IMR-90 (cell line): ENCODE measurements around the gene SDK1. TPM values are rescaled to one million over a fixed set of nuclear protein-coding genes. Genes with fewer than 3 reads are reported as not detected.

Source experiments
- ATAC-seq: fragments of 200-7000 bp; cut with Tn5 transposase; 2 replicates; pipeline ENCODE4 v1.9.1; 2020; ENCODE audit warnings: low read depth, mild to moderate bottlenecking, moderate library complexity
- BruUV-seq: library from RNA; stranded (reverse); fragments of 400-500 nt; replicated peaks from 2 replicates; lab custom pipeline; 2021; lab: Mats Ljungman, UMichigan
- CTCF ChIA-PET: fragments of 300-600 bp; formaldehyde crosslinking; extraction: SDS; loops from one replicate; lab custom pipeline; 2021; ENCODE audit warnings: antibody characterized with exemption; lab: Yijun Ruan, JAX
- POLR2A ChIA-PET: fragments of 300-600 bp; sonication (Branson Sonifier 250); formaldehyde crosslinking; loops from one replicate; lab custom pipeline; 2022; ENCODE audit warnings: antibody characterized with exemption; ENCODE audit not compliant: unreplicated experiment; lab: Charles Lee
- DNase-seq: peaks from one replicate; pipeline ENCODE4 v3.0.0; 2013
- H2AFZ ChIP-seq: replicated peaks from 2 replicates; pipeline ENCODE3; 2013; ENCODE audit warnings: low read length, mild to moderate bottlenecking; ENCODE audit not compliant: poor library complexity
- H2AK5ac ChIP-seq: 2 replicates; pipeline ENCODE4 v1.6.1; 2013; ENCODE audit warnings: low read depth, low read length, inconsistent platforms
- H2AK9ac ChIP-seq: replicated peaks from 2 replicates; pipeline ENCODE3; 2013; ENCODE audit warnings: mild to moderate bottlenecking, low read depth, low read length, moderate library complexity; ENCODE audit not compliant: poor library complexity
- H2BK120ac ChIP-seq: 2 replicates; pipeline ENCODE4 v1.6.1; 2013; ENCODE audit warnings: low read depth, low read length, inconsistent platforms
- H2BK15ac ChIP-seq: 3 replicates; pipeline ENCODE4 v1.6.1; 2013; ENCODE audit warnings: low read depth, low read length, inconsistent platforms
- H2BK20ac ChIP-seq: 2 replicates; pipeline ENCODE4 v1.6.1; 2013; ENCODE audit warnings: low read depth, mild to moderate bottlenecking, inconsistent platforms, low read length, moderate library complexity
- H2BK5ac ChIP-seq: 2 replicates; pipeline ENCODE4 v1.6.1; 2013; ENCODE audit warnings: mild to moderate bottlenecking, low read depth, low read length, inconsistent platforms; ENCODE audit not compliant: poor library complexity, severe bottlenecking
- H3K14ac ChIP-seq: replicated peaks from 2 replicates; pipeline ENCODE4 v1.6.1; 2013; ENCODE audit warnings: low read depth, low read length, inconsistent platforms
- H3K18ac ChIP-seq: 2 replicates; pipeline ENCODE4 v1.6.1; 2013; ENCODE audit warnings: low read depth, low read length, control low read depth
- H3K23ac ChIP-seq: 2 replicates; pipeline ENCODE4 v1.6.1; 2013; ENCODE audit warnings: low read depth, low read length, inconsistent platforms
- H3K27ac ChIP-seq: 2 replicates; pipeline ENCODE4 v1.5.1; 2013; ENCODE audit warnings: mild to moderate bottlenecking, control low read depth, low read length; ENCODE audit not compliant: insufficient read depth
- H3K27me3 ChIP-seq: 2 replicates; pipeline ENCODE4 v1.6.1; 2013; ENCODE audit warnings: low read length; ENCODE audit not compliant: control insufficient read depth, insufficient read depth
- H3K36me3 ChIP-seq: 2 replicates; pipeline ENCODE4 v1.6.1; 2013; ENCODE audit warnings: low read length, mixed read lengths; ENCODE audit not compliant: control insufficient read depth, insufficient read depth
- H3K4ac ChIP-seq: 2 replicates; pipeline ENCODE4 v1.6.1; 2013; ENCODE audit warnings: low read depth, low read length, inconsistent platforms
- H3K4me1 ChIP-seq: 2 replicates; pipeline ENCODE4 v1.6.1; 2013; ENCODE audit warnings: low read length, mixed read lengths; ENCODE audit not compliant: control insufficient read depth, insufficient read depth
- H3K4me2 ChIP-seq: 2 replicates; pipeline ENCODE4 v1.6.1; 2013; ENCODE audit warnings: low read depth, mild to moderate bottlenecking, control low read depth, low read length, moderate library complexity
- H3K4me3 ChIP-seq: 2 replicates; pipeline ENCODE4 v1.5.1; 2013; ENCODE audit warnings: low read depth, mild to moderate bottlenecking, control low read depth, low read length, moderate library complexity; ENCODE audit not compliant: insufficient read depth
- H3K56ac ChIP-seq: 2 replicates; pipeline ENCODE4 v1.6.1; 2013; ENCODE audit warnings: low read length, inconsistent platforms; ENCODE audit not compliant: insufficient read depth; ENCODE audit errors: extremely low read depth
- H3K79me1 ChIP-seq, 2 experiments: 2 replicates each; pipeline ENCODE4 v1.6.1; 2013; ENCODE audit warnings: low read length in 2 of 2, inconsistent platforms in 1 of 2, low read depth in 1 of 2
- H3K9ac ChIP-seq: 2 replicates; pipeline ENCODE4 v1.6.1; 2013; ENCODE audit warnings: low read depth, low read length, control low read depth
- H3K9me1 ChIP-seq: 2 replicates; pipeline ENCODE4 v1.6.1; 2013; ENCODE audit warnings: low read length, inconsistent platforms; ENCODE audit not compliant: insufficient read depth
- H3K9me3 ChIP-seq: 2 replicates; pipeline ENCODE4 v1.6.1; 2013; ENCODE audit warnings: low read length; ENCODE audit not compliant: control insufficient read depth, insufficient read depth
- H4K20me1 ChIP-seq: 2 replicates; pipeline ENCODE4 v1.6.1; 2013; ENCODE audit warnings: low read length, inconsistent platforms; ENCODE audit not compliant: insufficient read depth
- H4K5ac ChIP-seq: 2 replicates; pipeline ENCODE4 v1.6.1; 2013; ENCODE audit warnings: mild to moderate bottlenecking, low read depth, low read length, control low read depth
- H4K8ac ChIP-seq, 2 experiments: 2 replicates each; pipeline ENCODE4 v1.6.1; 2013; ENCODE audit warnings: low read depth in 2 of 2, low read length in 2 of 2, control low read depth in 1 of 2, inconsistent platforms in 1 of 2
- H4K91ac ChIP-seq: 2 replicates; pipeline ENCODE4 v1.6.1; 2013; ENCODE audit warnings: low read depth, low read length, inconsistent platforms; ENCODE audit not compliant: insufficient read depth
- BHLHE40 ChIP-seq: fragments of 150-350 bp; IDR thresholded peaks from 2 replicates; pipeline ENCODE4 v1.6.1; 2016; ENCODE audit warnings: mild to moderate bottlenecking, low read depth, low read length
- CEBPB ChIP-seq: IDR thresholded peaks from 2 replicates; pipeline ENCODE4 v1.6.1; 2012; ENCODE audit warnings: low read depth, low read length, improper control_type of control experiment
- CHD1 ChIP-seq: IDR thresholded peaks from 2 replicates; pipeline ENCODE4 v1.6.1; 2012; ENCODE audit warnings: low read depth, low read length, improper control_type of control experiment
- FOS ChIP-seq: fragments of 150-350 bp; IDR thresholded peaks from 2 replicates; pipeline ENCODE4 v1.6.1; 2016; ENCODE audit warnings: low read depth, low read length
- MAFK ChIP-seq: IDR thresholded peaks from 2 replicates; pipeline ENCODE4 v1.6.1; 2012; ENCODE audit warnings: low read depth, low read length, improper control_type of control experiment
- MAZ ChIP-seq: IDR thresholded peaks from 2 replicates; pipeline ENCODE4 v1.6.1; 2012; ENCODE audit warnings: low read depth, mild to moderate bottlenecking, low read length, improper control_type of control experiment, moderate library complexity, borderline replicate concordance
- MXI1 ChIP-seq: IDR thresholded peaks from 2 replicates; pipeline ENCODE4 v1.6.1; 2012; ENCODE audit warnings: low read depth, mild to moderate bottlenecking, low read length, moderate library complexity, borderline replicate concordance
- NFE2L2 ChIP-seq: fragments of 150-350 bp; IDR thresholded peaks from 2 replicates; pipeline ENCODE4 v1.6.1; 2016; ENCODE audit warnings: low read depth, mild to moderate bottlenecking, low read length
- POLR2A ChIP-seq: IDR thresholded peaks from 2 replicates; pipeline ENCODE4 v1.6.1; 2012; ENCODE audit warnings: mild to moderate bottlenecking, low read depth, low read length
- RAD21 ChIP-seq: IDR thresholded peaks from 2 replicates; pipeline ENCODE4 v1.6.1; 2012; ENCODE audit warnings: low read length, improper control_type of control experiment
- RCOR1 ChIP-seq: IDR thresholded peaks from 2 replicates; pipeline ENCODE4 v1.6.1; 2012; ENCODE audit warnings: mild to moderate bottlenecking, low read length, improper control_type of control experiment; ENCODE audit not compliant: insufficient replicate concordance
- RFX5 ChIP-seq: IDR thresholded peaks from 2 replicates; pipeline ENCODE4 v1.8.0; 2012; ENCODE audit warnings: low read depth, mild to moderate bottlenecking, low read length, moderate library complexity
- SMC3 ChIP-seq: fragments of 150-350 bp; IDR thresholded peaks from 2 replicates; pipeline ENCODE4 v1.6.1; 2016; ENCODE audit warnings: low read depth, mild to moderate bottlenecking, antibody characterized with exemption, low read length, moderate library complexity
- WGBS, 2 experiments: methylation state at CpG; one replicate each; pipeline versions ENCODE4 v1.1.5 to v1.1.7; 2013; ENCODE audit warnings: missing lambda C conversion rate in 2 of 2; ENCODE audit not compliant: insufficient read length in 1 of 2; ENCODE audit errors: extremely low coverage in 2 of 2; 5-methylcytosine and 5-hydroxymethylcytosine counted together
- dilution Hi-C: fragments of 300-500 bp; cut with HindIII; formaldehyde crosslinking; loops from one replicate; pipeline ENCODE4 v1.14.3; 2018; ENCODE audit warnings: low sequenced_read_pairs; ENCODE audit not compliant: unreplicated experiment
- in situ Hi-C: fragments of 300-500 bp; cut with MboI; formaldehyde crosslinking; loops from 3 replicates; pipeline ENCODE4 v1.14.3; 2019; ENCODE audit warnings: low sequenced_read_pairs, inconsistent platforms, mixed read lengths
- intact Hi-C: fragments of 100-400 bp; cut with micrococcal nuclease; formaldehyde crosslinking; loops from 2 replicates; pipeline ENCODE4 v1.10.0; 2022
- polyA plus RNA-seq, 3 experiments: library from polyadenylated mRNA; depleted of rRNA; stranded (reverse); fragments of >200 nt; gene quantifications; 2 replicates each; pipeline ENCODE4 v1.2.3, GENCODE V29; 2012; ENCODE audit warnings: low replicate concordance in 1 of 3
- total RNA-seq: library from RNA; depleted of rRNA; stranded (reverse); fragments of >200 nt; gene quantifications from 2 replicates; pipeline ENCODE4 v1.2.3, GENCODE V29; 2012
- TF ChIP-seq, protein P1 (sequence below): fragments of 150-350 bp; IDR thresholded peaks from 2 replicates; pipeline ENCODE4 v1.6.1; 2017; ENCODE audit warnings: mild to moderate bottlenecking, antibody characterized with exemption, low read length, low read depth
- TF ChIP-seq, protein P2 (sequence below): conservative IDR thresholded peaks from 2 replicates; pipeline ENCODE4 v1.5.1; 2012; ENCODE audit warnings: mild to moderate bottlenecking, low read depth, low read length, improper control_type of control experiment
- TF ChIP-seq, protein P3 (sequence below): fragments of 150-350 bp; IDR thresholded peaks from 2 replicates; pipeline ENCODE4 v1.6.1; 2016; ENCODE audit warnings: low read depth, mild to moderate bottlenecking, low read length, moderate library complexity, borderline replicate concordance

Gene SDK1
- total and polyA plus RNA-seq, 2 of the 4 experiments (the other 2 are of a cell fraction) = 1.5 to 1.6 TPM

DNA sequence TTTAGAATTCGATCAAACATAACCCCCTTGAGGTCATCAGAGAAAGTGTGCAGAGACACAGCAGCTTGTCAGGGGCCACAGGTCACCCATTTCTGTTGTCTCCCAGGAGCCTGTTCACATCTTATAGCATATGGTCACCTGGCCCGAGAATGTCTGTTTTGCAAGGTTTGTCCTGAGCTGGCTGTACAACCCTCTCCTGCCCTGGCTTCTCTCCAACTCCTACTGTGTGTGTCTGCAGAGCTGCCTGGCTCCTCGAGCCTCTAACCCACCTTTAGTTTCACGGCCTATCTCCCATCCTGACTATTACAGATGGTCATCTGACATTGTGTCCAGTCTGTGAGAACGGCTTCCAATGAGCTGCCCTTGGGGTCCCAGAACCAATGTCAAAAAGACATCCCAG, 683.4 kb downstream of the SDK1 start:
- in situ Hi-C loops = no loop called here
- H2AFZ ChIP-seq = no peak overlapping the region

More for the DNA sequence above, 683.4 kb downstream of the SDK1 start:
- Histone ChIP-seq H3K4ac (no peak overlapping the region), H3K4me1 (peaks cover 3% of the 10 kb centered on the region; the same call in 1 of the 2 replicates), H2BK20ac (no peak overlapping the region), H4K5ac (no peak overlapping the region), H3K56ac (no peak overlapping the region), H3K23ac (no peak overlapping the region), H3K9me3 (no peaks in the 10 kb centered on the region; the same call in 1 of the 2 replicates), H3K36me3 (no peaks in the 10 kb centered on the region), H2BK120ac (no peak overlapping the region), H3K14ac (no peak overlapping the region), H2BK5ac (no peak overlapping the region), H3K9ac (no peak overlapping the region), H3K18ac (no peak overlapping the region), H3K4me2 (no peak overlapping the region), H3K27me3 (no peaks in the 10 kb centered on the region), H3K27ac (no peak overlapping the region), H3K79me1 (no peaks in the 10 kb centered on the region), H4K91ac (no peak overlapping the region), H3K4me3 (no peak overlapping the region), H3K9me1 (no peaks in the 10 kb centered on the region), H2AK5ac (no peak overlapping the region), H2BK15ac (no peak overlapping the region), H4K8ac (no peak overlapping the region), H2AK9ac (no peak overlapping the region), H4K20me1 (no peaks in the 10 kb centered on the region)
- TF ChIP-seq, protein P1, sequence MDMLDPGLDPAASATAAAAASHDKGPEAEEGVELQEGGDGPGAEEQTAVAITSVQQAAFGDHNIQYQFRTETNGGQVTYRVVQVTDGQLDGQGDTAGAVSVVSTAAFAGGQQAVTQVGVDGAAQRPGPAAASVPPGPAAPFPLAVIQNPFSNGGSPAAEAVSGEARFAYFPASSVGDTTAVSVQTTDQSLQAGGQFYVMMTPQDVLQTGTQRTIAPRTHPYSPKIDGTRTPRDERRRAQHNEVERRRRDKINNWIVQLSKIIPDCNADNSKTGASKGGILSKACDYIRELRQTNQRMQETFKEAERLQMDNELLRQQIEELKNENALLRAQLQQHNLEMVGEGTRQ = no peak
- no peak for TF ChIP-seq RAD21
- no peak for TF ChIP-seq MAZ
- TF ChIP-seq, protein P2, sequence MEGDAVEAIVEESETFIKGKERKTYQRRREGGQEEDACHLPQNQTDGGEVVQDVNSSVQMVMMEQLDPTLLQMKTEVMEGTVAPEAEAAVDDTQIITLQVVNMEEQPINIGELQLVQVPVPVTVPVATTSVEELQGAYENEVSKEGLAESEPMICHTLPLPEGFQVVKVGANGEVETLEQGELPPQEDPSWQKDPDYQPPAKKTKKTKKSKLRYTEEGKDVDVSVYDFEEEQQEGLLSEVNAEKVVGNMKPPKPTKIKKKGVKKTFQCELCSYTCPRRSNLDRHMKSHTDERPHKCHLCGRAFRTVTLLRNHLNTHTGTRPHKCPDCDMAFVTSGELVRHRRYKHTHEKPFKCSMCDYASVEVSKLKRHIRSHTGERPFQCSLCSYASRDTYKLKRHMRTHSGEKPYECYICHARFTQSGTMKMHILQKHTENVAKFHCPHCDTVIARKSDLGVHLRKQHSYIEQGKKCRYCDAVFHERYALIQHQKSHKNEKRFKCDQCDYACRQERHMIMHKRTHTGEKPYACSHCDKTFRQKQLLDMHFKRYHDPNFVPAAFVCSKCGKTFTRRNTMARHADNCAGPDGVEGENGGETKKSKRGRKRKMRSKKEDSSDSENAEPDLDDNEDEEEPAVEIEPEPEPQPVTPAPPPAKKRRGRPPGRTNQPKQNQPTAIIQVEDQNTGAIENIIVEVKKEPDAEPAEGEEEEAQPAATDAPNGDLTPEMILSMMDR = no peak
- no peak for TF ChIP-seq POLR2A
- TF ChIP-seq, protein P3, sequence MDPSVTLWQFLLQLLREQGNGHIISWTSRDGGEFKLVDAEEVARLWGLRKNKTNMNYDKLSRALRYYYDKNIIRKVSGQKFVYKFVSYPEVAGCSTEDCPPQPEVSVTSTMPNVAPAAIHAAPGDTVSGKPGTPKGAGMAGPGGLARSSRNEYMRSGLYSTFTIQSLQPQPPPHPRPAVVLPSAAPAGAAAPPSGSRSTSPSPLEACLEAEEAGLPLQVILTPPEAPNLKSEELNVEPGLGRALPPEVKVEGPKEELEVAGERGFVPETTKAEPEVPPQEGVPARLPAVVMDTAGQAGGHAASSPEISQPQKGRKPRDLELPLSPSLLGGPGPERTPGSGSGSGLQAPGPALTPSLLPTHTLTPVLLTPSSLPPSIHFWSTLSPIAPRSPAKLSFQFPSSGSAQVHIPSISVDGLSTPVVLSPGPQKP = no peak
- TF ChIP-seq RFX5 = no peak
- no peak for TF ChIP-seq MXI1
- TF ChIP-seq SMC3 = no peak
- TF ChIP-seq FOS = no peak
- no peak for TF ChIP-seq BHLHE40
- TF ChIP-seq RCOR1 = no peak
- TF ChIP-seq CEBPB = no peak
- no peak for TF ChIP-seq NFE2L2
- no peak for TF ChIP-seq MAFK
- TF ChIP-seq CHD1 = no peak
- ChIA-PET CTCF (no interaction called here), POLR2A (no interaction called here)
- BruUV-seq = no TSS peak
- DNase-seq (no peak), ATAC-seq (no peak)
- dilution Hi-C loops = no loop called here
- WGBS, 2 experiments = 100% methylated on average over 1 of the region's 5 CpGs; no CpG with 5 or more reads in 1 of the 2 experiments
- intact Hi-C loops = no loop called here
